Measurements from ENCODE around the gene AIFM2. TPM values are rescaled to one million over a fixed set of nuclear protein-coding genes. Genes with fewer than 3 reads are reported as not detected.
"Not testable (repeated sequence)": the region's sequence is repeated elsewhere in the genome, so short reads cannot be mapped to it uniquely, and the experiment has no call there.

The AIFM2 gene
- 1 to 10 TPM; 5.3 to 7.1 TPM for total RNA-seq

DNA sequence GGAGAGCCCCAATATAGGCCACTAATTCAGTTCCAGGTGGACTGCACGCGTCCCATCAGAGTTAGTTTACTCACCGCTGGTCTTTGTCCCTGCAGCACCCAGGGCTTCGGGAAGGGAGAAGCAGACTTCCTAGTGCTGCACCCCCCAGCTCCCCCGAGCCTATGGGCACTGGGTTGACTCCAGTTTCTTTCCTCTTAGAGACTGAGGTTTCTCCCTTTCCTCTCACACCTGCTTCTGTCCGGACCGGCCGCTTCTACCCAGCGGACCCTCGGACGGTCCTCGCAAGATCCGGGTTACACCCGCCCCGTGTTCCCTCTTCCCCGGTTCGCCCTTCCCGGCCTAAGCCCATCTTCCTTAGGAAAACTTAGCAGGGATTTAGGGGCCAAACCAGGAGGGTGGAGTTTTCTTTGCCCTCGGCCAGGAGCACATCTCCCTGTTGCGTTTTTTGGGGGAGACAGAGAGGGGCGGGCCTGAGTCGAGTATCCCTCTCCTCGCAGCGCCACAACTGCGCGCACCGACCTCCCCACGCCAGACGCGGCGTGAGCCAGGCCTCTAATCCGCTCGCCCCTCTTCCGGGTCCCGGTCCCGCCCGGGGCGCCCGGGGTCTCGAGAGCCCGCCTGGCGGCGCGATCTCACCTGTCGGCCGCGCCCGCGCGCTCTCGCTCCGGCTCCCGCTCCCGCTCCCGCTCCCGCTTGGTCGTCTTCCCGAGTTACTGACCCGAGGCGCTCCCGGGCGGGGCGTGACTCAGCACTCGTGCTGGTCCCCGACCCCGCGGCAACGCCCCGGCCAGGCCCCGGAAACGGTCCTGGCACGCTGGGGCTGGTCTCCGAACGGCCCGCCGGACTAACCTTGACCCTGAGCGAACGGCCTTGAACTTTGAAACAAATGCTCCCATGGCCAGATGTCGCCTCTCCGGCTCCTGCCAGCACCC is at the start of gene AIFM2:
TSS of gene AIFM2 (minus strand) at position 728 of the 932 bp plus-strand sequence. CDS start 8,741 bp downstream, outside the sequence.
- CTCF ChIA-PET, result interaction anchor here (2.6 kb wide), 1 partner anchor 13 kb away, joined by 16 read pairs; the partner anchor contains the start of gene TYSND1
- DNase-seq, result peak; percentile 54
- H3K36me3 Mint-ChIP-seq, result peaks cover 4% of the 10 kb centered on the region

DNA sequence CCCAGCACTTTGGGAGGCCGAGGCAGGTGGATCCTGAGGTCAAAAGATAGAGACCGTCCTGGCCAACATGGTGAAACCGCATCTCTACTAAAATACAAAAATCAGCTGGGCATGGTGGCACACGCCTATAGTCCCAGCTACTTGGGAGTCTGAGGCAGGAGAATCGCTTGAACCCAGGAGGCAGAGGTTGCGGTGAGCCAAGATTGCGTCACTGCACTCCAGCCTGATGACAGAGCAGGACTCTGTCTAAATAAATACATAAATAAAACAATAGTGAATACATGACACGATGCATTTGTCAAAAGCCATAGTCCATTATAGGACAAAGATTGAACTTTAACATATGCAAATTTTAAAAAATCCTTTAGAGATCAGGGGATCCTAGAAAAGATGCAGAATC is 46.6 kb upstream of the AIFM2 start:
- H3K36me3 Mint-ChIP-seq; H3K4me3 Mint-ChIP-seq; POLR2A ChIA-PET; CTCF ChIA-PET; DNase-seq; H3K4me1 Mint-ChIP-seq (ENCODE audit: low read depth); H3K27ac Mint-ChIP-seq; H3K27me3 Mint-ChIP-seq; H3K9me3 Mint-ChIP-seq; intact Hi-C loops (cut with micrococcal nuclease): not testable (repeated sequence)

More for the DNA sequence above, at the start of gene AIFM2:
- peak within 1 kb of the TSS; percentile 77 for H3K4me3 Mint-ChIP-seq
- POLR2A ChIA-PET, result interaction anchor here (0.6 kb wide), 1 partner anchor 39 kb away, joined by 3 read pairs; no protein-coding TSS in a partner anchor
- H3K4me1 Mint-ChIP-seq (ENCODE audit: low read depth), result peaks cover 17% of the 10 kb centered on the region
- intact Hi-C loops (cut with micrococcal nuclease), result no loop called here
- no peaks in the 10 kb centered on the region for H3K9me3 Mint-ChIP-seq
- no peak within 1 kb of the TSS for H3K27ac Mint-ChIP-seq
- no peaks in the 10 kb centered on the region for H3K27me3 Mint-ChIP-seq

DNA sequence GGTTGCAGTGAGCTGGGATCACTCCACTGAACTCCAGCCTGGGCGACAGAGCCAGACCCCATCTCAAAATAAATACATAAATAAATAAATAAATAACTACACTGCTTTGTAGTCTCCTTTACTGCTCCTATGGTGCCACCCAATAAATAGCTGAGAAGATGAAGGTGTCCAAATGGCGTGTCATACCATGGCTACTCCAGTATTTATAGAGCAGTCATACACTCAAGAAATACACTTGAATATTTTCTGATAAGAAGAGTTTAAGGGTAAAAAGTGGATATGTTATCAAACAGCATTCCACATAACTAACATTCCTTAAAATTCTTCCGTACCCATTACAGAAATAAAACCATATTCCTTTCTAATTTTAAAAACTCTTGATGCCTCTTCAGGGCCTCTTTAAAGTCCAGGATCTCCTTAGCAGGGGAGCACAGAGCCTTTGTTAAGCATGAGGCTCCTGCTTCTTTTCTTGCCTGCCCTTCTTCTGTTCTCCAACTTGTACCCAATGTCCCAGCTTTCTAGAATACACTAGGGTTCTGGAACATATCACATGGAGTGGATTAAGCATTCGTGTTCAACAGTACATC is 45.6 kb upstream of the AIFM2 start:
- Mint-ChIP-seq H3K4me3 (no peak overlapping the region), H3K36me3 (no peaks in the 10 kb centered on the region), H3K4me1 (ENCODE audit: low read depth) (peaks cover 13% of the 10 kb centered on the region), H3K27me3 (no peaks in the 10 kb centered on the region), H3K9me3 (peaks cover 3% of the 10 kb centered on the region), H3K27ac (no peak overlapping the region)
- POLR2A ChIA-PET, result no interaction called here
- no peak for DNase-seq
- intact Hi-C loops (cut with micrococcal nuclease), result no loop called here
- CTCF ChIA-PET, result no interaction called here

DNA sequence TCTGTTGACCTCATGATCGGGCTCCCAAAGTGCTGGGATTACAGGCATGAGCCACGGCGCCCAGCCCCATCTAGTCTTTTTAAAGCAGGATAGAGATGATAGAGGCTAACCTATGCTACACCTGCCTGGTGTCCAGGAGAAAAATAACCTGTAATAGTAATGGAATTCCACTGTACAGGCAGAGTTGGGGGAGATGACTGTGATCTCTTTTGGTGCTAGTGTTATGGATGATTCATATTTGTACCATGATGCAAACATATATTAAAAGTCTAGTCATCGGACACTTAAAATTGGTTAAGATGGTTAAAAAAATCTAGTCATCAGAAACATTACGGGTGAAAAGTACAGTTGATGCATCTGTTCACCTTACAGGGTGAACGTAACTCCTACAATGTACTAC is 43.8 kb upstream of the AIFM2 start:
- DNase-seq, result no peak
- H3K4me1 Mint-ChIP-seq (ENCODE audit: low read depth), result peaks cover 27% of the 10 kb centered on the region
- no peaks in the 10 kb centered on the region for H3K27me3 Mint-ChIP-seq
- no peak overlapping the region for H3K4me3 Mint-ChIP-seq
- H3K27ac Mint-ChIP-seq, result no peak overlapping the region
- H3K9me3 Mint-ChIP-seq, result peaks cover 3% of the 10 kb centered on the region
- intact Hi-C loops (cut with micrococcal nuclease), result no loop called here
- CTCF ChIA-PET, result interaction anchor here (0.8 kb wide), 1 partner anchor 30 kb away, joined by 3 read pairs; the partner anchor contains the start of gene TYSND1
- POLR2A ChIA-PET, result no interaction called here
- H3K36me3 Mint-ChIP-seq, result no peaks in the 10 kb centered on the region

DNA sequence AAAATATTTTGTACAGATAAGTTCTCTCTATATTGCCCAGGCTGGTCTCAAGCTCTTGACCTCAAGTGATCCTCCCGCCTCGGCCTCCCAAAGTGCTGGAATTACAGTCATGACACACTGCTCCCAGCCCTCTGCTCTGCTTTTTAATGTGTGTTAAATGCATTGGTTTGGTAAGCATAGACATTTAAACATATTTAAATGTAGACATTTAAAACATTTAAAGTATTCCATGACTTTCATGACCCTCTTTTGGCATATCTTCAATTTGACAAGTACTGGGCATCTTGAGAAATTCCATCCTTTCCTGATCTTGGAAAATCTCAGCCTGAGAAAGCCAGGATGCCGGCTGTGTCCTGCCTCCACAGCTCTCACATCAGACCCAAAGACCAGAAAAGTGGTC is 42.9 kb upstream of the AIFM2 start:
- no peaks in the 10 kb centered on the region for H3K36me3 Mint-ChIP-seq
- H3K4me1 Mint-ChIP-seq (ENCODE audit: low read depth), result peaks cover 30% of the 10 kb centered on the region
- no peak overlapping the region for H3K4me3 Mint-ChIP-seq
- H3K27ac Mint-ChIP-seq, result no peak overlapping the region
- DNase-seq, result no peak
- CTCF ChIA-PET, result interaction anchor here (1.0 to 1.8 kb wide), 2 partner anchors 29 to 59 kb away, joined by 3 to 10 read pairs; partner anchors contain the start of gene TYSND1
- intact Hi-C loops (cut with micrococcal nuclease), result no loop called here
- POLR2A ChIA-PET, result no interaction called here
- peaks cover 3% of the 10 kb centered on the region for H3K9me3 Mint-ChIP-seq
- no peaks in the 10 kb centered on the region for H3K27me3 Mint-ChIP-seq

DNA sequence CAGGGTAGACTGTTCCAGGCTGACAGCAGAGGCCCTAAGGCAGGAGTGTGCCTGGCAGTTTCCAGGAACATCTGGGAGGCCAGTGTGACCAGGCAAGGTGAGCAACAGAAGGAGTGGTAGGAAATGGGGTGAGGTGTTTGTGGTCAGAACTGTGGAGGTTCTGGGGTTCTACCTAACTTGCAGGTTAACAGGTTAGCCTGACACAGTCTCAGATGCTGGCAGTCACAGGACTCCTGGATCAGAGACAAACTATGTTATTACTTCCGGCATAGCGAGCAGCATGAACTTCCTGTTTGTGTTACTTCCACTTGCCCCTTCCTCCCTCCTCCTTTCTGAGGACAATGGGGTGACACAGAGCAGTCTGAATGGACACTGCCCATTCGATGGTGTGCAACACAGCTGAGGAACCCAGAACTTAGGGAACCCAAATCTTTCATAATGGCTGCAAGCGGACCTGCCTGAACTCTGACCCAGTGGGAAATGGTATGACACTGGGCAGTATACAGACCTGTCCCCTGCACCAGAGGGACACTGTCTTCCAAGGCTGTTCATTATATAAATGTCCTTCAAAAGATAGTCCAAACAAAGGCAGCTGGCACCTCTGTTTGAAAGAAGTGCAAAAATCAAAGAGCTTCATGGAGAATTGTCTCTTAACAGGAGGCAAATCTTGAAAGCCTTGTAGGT is 41.6 kb upstream of the AIFM2 start:
- intact Hi-C loops (cut with micrococcal nuclease), result no loop called here
- CTCF ChIA-PET, result interaction anchor here (1.0 to 1.8 kb wide), 2 partner anchors 27 to 58 kb away, joined by 3 to 10 read pairs; partner anchors contain the start of gene TYSND1

DNA sequence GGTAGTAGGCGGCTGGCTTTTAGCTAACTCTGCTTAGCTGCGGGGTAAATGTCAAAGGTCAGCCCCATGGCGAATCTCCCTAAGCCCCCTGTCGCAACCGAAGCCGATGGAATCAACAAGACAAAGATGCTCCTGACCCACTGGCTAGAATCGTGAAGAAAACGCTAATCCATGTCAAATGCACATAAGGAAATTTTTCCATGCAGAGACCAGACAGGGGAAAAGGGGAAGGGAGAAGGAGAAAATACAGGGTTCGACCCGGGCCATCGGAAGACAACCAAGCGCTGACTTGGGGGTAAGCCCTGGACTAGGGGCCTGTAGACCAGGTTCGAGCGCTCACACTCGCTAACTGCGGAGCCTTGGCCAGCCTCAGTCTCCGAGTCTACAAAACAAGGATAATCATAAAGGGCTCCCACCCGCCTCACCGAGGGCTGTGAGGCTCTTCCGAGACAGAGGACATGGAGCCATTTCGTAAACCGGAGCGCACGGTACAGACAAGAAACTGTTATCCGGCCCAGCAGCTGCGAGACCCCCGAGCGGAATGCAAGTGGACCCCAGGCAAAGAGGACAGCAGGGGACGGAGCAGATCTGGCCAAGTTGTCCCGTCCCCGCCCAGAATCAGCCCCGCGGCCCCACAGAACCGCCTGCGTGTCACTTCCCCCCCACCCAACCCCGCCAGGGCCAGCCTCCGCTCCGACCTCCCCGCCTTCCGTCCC is 37.2 kb upstream of the AIFM2 start:
- peak; percentile 15 for DNase-seq
- ChIA-PET POLR2A (interaction anchor here (0.8 to 6.6 kb wide), 5 partner anchors 24 to 86 kb away, joined by 3 to 50 read pairs (median 5); partner anchors contain the start of genes PPA1 and TYSND1), CTCF (interaction anchor here (1.0 to 4.8 kb wide), 4 partner anchors 23 to 195 kb away, joined by 3 to 55 read pairs (median 6); partner anchors contain the start of gene TYSND1)
- Mint-ChIP-seq H3K4me3 (peak overlapping the region; percentile 93), H3K27ac (peak overlapping the region; percentile 94), H3K9me3 (no peaks in the 10 kb centered on the region), H3K27me3 (no peaks in the 10 kb centered on the region), H3K36me3 (peaks cover 27% of the 10 kb centered on the region), H3K4me1 (ENCODE audit: low read depth) (peaks cover 68% of the 10 kb centered on the region)
- intact Hi-C loops (cut with micrococcal nuclease), result loop anchor here (1.0 to 2.0 kb wide), 4 partner anchors 8 to 77 kb away; partner anchors contain the start of genes PPA1 and TYSND1

More for the DNA sequence above, 41.6 kb upstream of the AIFM2 start:
- Mint-ChIP-seq H3K36me3 (peaks cover 5% of the 10 kb centered on the region), H3K27ac (peak overlapping the region; percentile 80), H3K27me3 (no peaks in the 10 kb centered on the region), H3K4me1 (ENCODE audit: low read depth) (peaks cover 32% of the 10 kb centered on the region), H3K9me3 (no peaks in the 10 kb centered on the region), H3K4me3 (no peak overlapping the region)
- peak; percentile 58 for DNase-seq
- POLR2A ChIA-PET, result no interaction called here

DNA sequence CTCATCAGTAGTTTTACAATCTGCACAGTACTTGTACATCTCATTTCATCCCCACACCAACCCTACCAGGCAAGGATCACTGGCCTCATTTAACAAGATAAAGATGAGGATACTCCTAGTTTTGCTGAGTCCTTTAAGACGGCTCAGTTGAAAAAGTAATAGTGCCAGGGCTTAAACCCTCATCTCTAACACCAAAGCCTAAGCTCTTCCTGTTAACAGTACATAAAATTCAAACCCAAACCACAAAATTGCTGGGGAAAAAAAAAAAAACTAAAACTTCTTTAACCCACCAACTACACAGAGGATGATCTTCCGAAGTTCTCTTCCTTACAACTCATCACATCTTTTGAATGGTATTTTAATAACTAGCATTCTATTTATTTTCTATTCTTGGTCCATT is 36.4 kb upstream of the AIFM2 start:
- peak overlapping the region; percentile 94 for H3K27ac Mint-ChIP-seq
- peaks cover 27% of the 10 kb centered on the region for H3K36me3 Mint-ChIP-seq
- H3K4me3 Mint-ChIP-seq, result peak overlapping the region; percentile 93
- H3K27me3 Mint-ChIP-seq, result no peaks in the 10 kb centered on the region
- intact Hi-C loops (cut with micrococcal nuclease), result no loop called here
- no peaks in the 10 kb centered on the region for H3K9me3 Mint-ChIP-seq
- ChIA-PET CTCF (interaction anchor here (0.7 to 4.8 kb wide), 2 partner anchors 22 to 69 kb away, joined by 3 to 55 read pairs; partner anchors contain the start of gene TYSND1), POLR2A (interaction anchor here (6.6 kb wide), 1 partner anchor 24 kb away, joined by 50 read pairs; the partner anchor contains the start of gene TYSND1)
- H3K4me1 Mint-ChIP-seq (ENCODE audit: low read depth), result peaks cover 69% of the 10 kb centered on the region
- DNase-seq, result no peak

DNA sequence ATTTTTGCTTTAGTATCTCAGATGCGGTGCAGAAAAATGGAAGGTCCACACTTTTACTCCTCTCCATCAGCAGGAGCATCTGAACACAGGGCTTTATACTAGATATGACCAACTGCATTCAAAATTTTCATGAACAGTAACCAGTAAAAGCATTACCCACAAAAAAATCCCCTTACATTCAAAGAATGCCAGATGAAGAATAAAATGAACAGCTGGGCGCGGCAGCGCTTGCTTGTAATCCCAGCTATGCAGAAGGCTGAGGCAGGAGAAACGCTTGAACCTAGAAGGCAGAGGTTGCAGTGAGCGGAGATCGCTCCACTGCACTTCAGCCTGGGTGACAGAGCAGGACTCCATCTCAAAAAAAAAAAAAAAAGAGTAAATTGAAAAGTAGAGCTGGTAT is 34.6 kb upstream of the AIFM2 start:
- H3K9me3 Mint-ChIP-seq, result no peaks in the 10 kb centered on the region
- intact Hi-C loops (cut with micrococcal nuclease), result no loop called here
- peaks cover 34% of the 10 kb centered on the region for H3K36me3 Mint-ChIP-seq
- H3K27me3 Mint-ChIP-seq, result no peaks in the 10 kb centered on the region
- H3K4me3 Mint-ChIP-seq, result peak overlapping the region; percentile 36
- ChIA-PET CTCF (interaction anchor here (0.7 to 4.8 kb wide), 4 partner anchors 21 to 236 kb away, joined by 3 to 55 read pairs (median 3); partner anchors contain the start of genes EIF4EBP2 and TYSND1), POLR2A (interaction anchor here (6.6 kb wide), 1 partner anchor 22 kb away, joined by 50 read pairs; the partner anchor contains the start of gene TYSND1)
- peak overlapping the region; percentile 58 for H3K27ac Mint-ChIP-seq
- H3K4me1 Mint-ChIP-seq (ENCODE audit: low read depth), result peaks cover 72% of the 10 kb centered on the region
- peak; percentile 47 for DNase-seq

DNA sequence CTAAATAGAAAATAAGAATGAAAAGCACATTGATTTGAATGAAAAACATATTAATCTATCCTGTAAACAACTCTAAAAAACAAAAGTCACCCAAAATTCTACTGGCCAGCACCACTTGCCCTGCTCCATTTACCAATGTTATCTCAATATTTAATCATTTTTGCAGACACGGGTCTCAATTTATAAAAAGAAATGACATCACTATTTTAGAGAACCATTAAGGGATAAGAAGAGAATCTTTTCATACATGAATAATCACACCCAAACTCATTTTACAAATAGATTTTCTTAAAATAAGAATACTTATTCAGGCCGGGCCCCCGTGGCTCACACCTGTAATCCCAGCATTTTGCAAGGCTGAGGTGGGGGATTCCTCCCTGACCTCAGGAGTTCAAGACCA is 33.8 kb upstream of the AIFM2 start:
- peaks cover 73% of the 10 kb centered on the region for H3K4me1 Mint-ChIP-seq (ENCODE audit: low read depth)
- H3K4me3 Mint-ChIP-seq, result no peak overlapping the region
- ChIA-PET CTCF (interaction anchor here (1.2 to 1.4 kb wide), 2 partner anchors 55 to 237 kb away, joined by 3 read pairs; partner anchors contain the start of gene EIF4EBP2), POLR2A (interaction anchor here (6.6 kb wide), 1 partner anchor 21 kb away, joined by 50 read pairs; the partner anchor contains the start of gene TYSND1)
- DNase-seq, result no peak
- H3K27me3 Mint-ChIP-seq, result no peaks in the 10 kb centered on the region
- H3K36me3 Mint-ChIP-seq, result peaks cover 39% of the 10 kb centered on the region
- no peak overlapping the region for H3K27ac Mint-ChIP-seq
- H3K9me3 Mint-ChIP-seq, result no peaks in the 10 kb centered on the region
- intact Hi-C loops (cut with micrococcal nuclease), result no loop called here

DNA sequence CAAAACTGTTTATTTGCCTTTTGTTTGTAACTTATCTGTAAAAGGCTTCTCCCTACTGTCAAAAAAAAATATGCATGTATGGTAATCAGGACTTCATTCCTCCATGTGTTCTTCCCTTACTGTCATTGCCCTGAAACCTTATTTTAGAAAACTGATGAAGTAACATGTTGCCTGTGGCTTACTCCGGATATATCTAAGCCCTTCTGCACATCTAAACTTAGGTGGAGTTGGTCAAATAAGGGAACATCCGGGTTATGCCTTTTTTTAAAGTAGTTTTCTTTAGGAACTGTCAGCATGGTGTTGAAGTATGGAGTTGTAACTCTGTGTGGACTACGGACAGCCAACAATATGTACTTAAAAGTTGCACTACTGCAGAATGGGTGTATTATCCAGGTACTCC is 31.5 kb upstream of the AIFM2 start:
- no peak for DNase-seq
- ChIA-PET POLR2A (no interaction called here), CTCF (no interaction called here)
- H3K27ac Mint-ChIP-seq, result peak overlapping the region; percentile 93
- H3K27me3 Mint-ChIP-seq, result no peaks in the 10 kb centered on the region
- H3K9me3 Mint-ChIP-seq, result no peaks in the 10 kb centered on the region
- peak overlapping the region; percentile 21 for H3K4me3 Mint-ChIP-seq
- H3K4me1 Mint-ChIP-seq (ENCODE audit: low read depth), result peaks cover 76% of the 10 kb centered on the region
- intact Hi-C loops (cut with micrococcal nuclease), result loop anchor here (5.0 kb wide), 3 partner anchors 38 to 108 kb away; no protein-coding TSS in a partner anchor
- H3K36me3 Mint-ChIP-seq, result peaks cover 46% of the 10 kb centered on the region
